ENCODE results near the gene ANKZF1. TPM values are rescaled to one million over a fixed set of nuclear protein-coding genes. Genes with fewer than 3 reads are reported as not detected.

The ANKZF1 gene
- total and polyA plus RNA-seq, 2 of the 8 experiments (the other 6 are each of a cell fraction or from before 2014, with no cell fraction given), result 32.5 to 50.1 TPM

GRCh38 chr2:219245148-219245898 lies 15.7 kb downstream of the ANKZF1 start, which contains the start of the genes GLB1L and STK16:
Gene GLB1L, minus strand, starts transcription at chr2:219245444. Its CDS starts 1,871 bp downstream, at chr2:219243573.
Gene STK16, plus strand, starts transcription at chr2:219245479. Its CDS starts 521 bp downstream, at chr2:219246000.
- no peaks in the 10 kb centered on the region for H3K27me3 ChIP-seq (replicated peaks in 1 of 4; ENCODE audit: control insufficient read depth in 3 of 4, extremely low read depth in 1 of 4, insufficient read depth in 3 of 4, low read length in 3 of 4)
- peak within 1 kb of the TSS; percentile 85 for H3K4ac ChIP-seq (replicated peaks; ENCODE audit: insufficient read length, low read depth, low read length)
- peak within 1 kb of the TSS; percentile 74 to 81 (median 80) for H3K4me3 ChIP-seq (ENCODE audit: extremely low read depth in 1 of 4, insufficient read depth in 2 of 4, low read depth in 3 of 4, low read length in 4 of 4)
- FAIRE-seq (no peak), DNase-seq (ENCODE audit: low read depth in 1 of 2, low spot score in 2 of 2) (peak in 1 of 2 experiments; percentile 98)
- no peak within 1 kb of the TSS for H3K23ac ChIP-seq (ENCODE audit: insufficient read length)
- H2BK5ac ChIP-seq (ENCODE audit: low read depth, low read length), result peak within 1 kb of the TSS; percentile 96
- H3K56ac ChIP-seq (replicated peaks; ENCODE audit: insufficient read length, low read depth, low read length), result peak within 1 kb of the TSS; percentile 79
- peak within 1 kb of the TSS; percentile 97 for H4K5ac ChIP-seq (ENCODE audit: insufficient read length, low read depth, low read length)
- H3K4me1 ChIP-seq (replicated peaks in 1 of 4; ENCODE audit: control insufficient read depth in 3 of 4, insufficient read depth in 4 of 4, low read length in 3 of 4), result peaks cover 0 to 5% (median 3%) of the 10 kb centered on the region in 4 experiments; a peak in 3 of 7 replicates
- H3K36me3 ChIP-seq (ENCODE audit: control insufficient read depth in 2 of 4, insufficient read depth in 4 of 4, low read length in 3 of 4), result peaks cover 0 to 7% (median 3%) of the 10 kb centered on the region in 4 experiments; a peak in 5 of 8 replicates
- H3K18ac ChIP-seq (ENCODE audit: extremely low read depth, low read length), result peak within 1 kb of the TSS; percentile 93
- no peak within 1 kb of the TSS for H2BK20ac ChIP-seq (ENCODE audit: low read length)
- H3K27ac ChIP-seq (ENCODE audit: low read depth, low read length), result peak within 1 kb of the TSS; percentile 91
- 6% methylated on average over 38 of the region's 46 CpGs; no CpG with 5 or more reads in 1 of the 2 experiments for WGBS, 2 experiments (ENCODE audit: extremely low coverage in 1 of 2, insufficient coverage in 1 of 2, insufficient read length in 1 of 2, insufficient replicate concordance in 2 of 2, low coverage in 1 of 2, low lambda C conversion rate in 2 of 2, missing lambda C conversion rate in 1 of 2)
- peaks cover 0 to 5% of the 10 kb centered on the region in 2 experiments; a peak in 1 of 4 replicates for H3K79me2 ChIP-seq (ENCODE audit: control insufficient read depth in 1 of 2, insufficient read depth in 2 of 2, low read length in 2 of 2)
- peaks cover 8% of the 10 kb centered on the region for H3K23me2 ChIP-seq (ENCODE audit: low read depth, low read length)
- H4K20me1 ChIP-seq (replicated peaks in 1 of 2; ENCODE audit: control insufficient read depth in 1 of 2, insufficient read depth in 2 of 2, low read length in 2 of 2), result no peaks in the 10 kb centered on the region
- H4K91ac ChIP-seq (replicated peaks; ENCODE audit: insufficient read length, low read length), result peak within 1 kb of the TSS; percentile 83
- H3K4me2 ChIP-seq (ENCODE audit: insufficient read depth in 1 of 2, low read depth in 2 of 2, low read length in 2 of 2), result peak within 1 kb of the TSS; percentile 91 to 98
- peak within 1 kb of the TSS; percentile 91 to 99 (median 94) for H3K9ac ChIP-seq (replicated peaks in 1 of 4; ENCODE audit: extremely low read depth in 1 of 4, low read depth in 3 of 4, low read length in 3 of 4)
- H3K79me1 ChIP-seq (ENCODE audit: low read depth, low read length), result 0 out of 2 replicates have a peak, but pooled peaks cover 5% of the 10 kb centered on the region
- H2BK12ac ChIP-seq (ENCODE audit: low read depth, low read length), result peak within 1 kb of the TSS; percentile 90; the same call in 1 of the 2 replicates
- no peaks in the 10 kb centered on the region for H3K9me3 ChIP-seq (ENCODE audit: insufficient read depth in 2 of 2, low read depth in 1 of 2, low read length in 1 of 2)
- CTCF ChIA-PET (ENCODE audit: partially characterized antibody), result interaction anchor here (0.6 to 3.0 kb wide), 19 partner anchors 9 to 296 kb away, joined by 3 to 24 read pairs (median 4); partner anchors contain the start of genes ANKZF1, ATG9A, DNAJB2 and NHEJ1
- peak within 1 kb of the TSS; percentile 70; the same call in 1 of the 2 replicates for H2AK5ac ChIP-seq (ENCODE audit: low read depth, low read length)
- H4K8ac ChIP-seq (ENCODE audit: extremely low read depth, insufficient read depth, low read length), result peak within 1 kb of the TSS; percentile 100
- peak within 1 kb of the TSS; percentile 47; the same call in 1 of the 2 replicates for H2AFZ ChIP-seq (ENCODE audit: low read length)
- no peak within 1 kb of the TSS for H2BK15ac ChIP-seq (ENCODE audit: low read length)
- H3K14ac ChIP-seq (ENCODE audit: insufficient read length), result no peak within 1 kb of the TSS
- H2BK120ac ChIP-seq (replicated peaks; ENCODE audit: low read depth, low read length), result no peak within 1 kb of the TSS
- POLR2A ChIA-PET (ENCODE audit: partially characterized antibody), result interaction anchor here (1.0 to 14.9 kb wide), 25 partner anchors 9 to 143 kb away, joined by 3 to 190 read pairs (median 4); partner anchors contain the start of genes ABCB6, ANKZF1, ATG9A and CNPPD1
- TF ChIP-seq NANOG (IDR thresholded peaks at IDR 0.05; ENCODE audit: insufficient read depth, low read depth, low read length, poor library complexity, severe bottlenecking), result no peak
- TF ChIP-seq CREB1 (IDR thresholded peaks at IDR 0.05), result peak; percentile 97
- no peak for TF ChIP-seq BCL11A (IDR thresholded peaks at IDR 0.05; ENCODE audit: low read depth in 2 of 2, low read length in 2 of 2)
